Hepatocyte (in vitro differentiated cells): ENCODE results near the gene NINJ1.

Source experiments
- CTCF ChIP-seq: fragments of 200-600 bp; sonication (generic); IDR thresholded peaks from 2 replicates; pipeline ENCODE4 v1.5.1; 2016; ENCODE audit warnings: antibody characterized with exemption, mild to moderate bottlenecking; ENCODE audit not compliant: poor library complexity
- EZH2 ChIP-seq: fragments of 200-600 bp; sonication (generic); IDR thresholded peaks from 2 replicates; pipeline ENCODE4 v1.6.1; 2016; ENCODE audit warnings: antibody characterized with exemption, mild to moderate bottlenecking, borderline replicate concordance

- TF ChIP-seq CTCF (no peak), EZH2 (no peak)
Measured at GRCh38 chr9:93126151-93126781, 7.8 kb downstream of the NINJ1 start.
